T-helper 1 cell treated with Interleukin-12 subunit alpha and Interleukin-12 subunit beta and Interleukin-4 antibody, amounts not matched to agents 30 μg/mL and 1 μg/mL, for 36 hours (primary cell): ENCODE results near the gene ZBED1.
"Not testable (repeated sequence)": the region's sequence is repeated elsewhere in the genome, so short reads cannot be mapped to it uniquely, and the experiment has no call there.

Experiments used
- H3K27ac Mint-ChIP-seq: one replicate; pipeline ENCODE4 v1.8.0; 2021; ENCODE audit warnings: mild to moderate bottlenecking, mixed read lengths
- H3K27me3 Mint-ChIP-seq: one replicate; pipeline ENCODE4 v1.8.0; 2021; ENCODE audit warnings: low read depth, mixed read lengths
- H3K36me3 Mint-ChIP-seq: one replicate; pipeline ENCODE4 v1.8.0; 2021; ENCODE audit warnings: low read depth, mixed read lengths
- H3K4me1 Mint-ChIP-seq: one replicate; pipeline ENCODE4 v1.8.0; 2021; ENCODE audit warnings: low read depth, mixed read lengths
- H3K4me3 Mint-ChIP-seq: one replicate; pipeline ENCODE4 v1.8.0; 2021; ENCODE audit warnings: mild to moderate bottlenecking, moderate library complexity, mixed read lengths
- H3K9me3 Mint-ChIP-seq: one replicate; pipeline ENCODE4 v1.8.0; 2021; ENCODE audit warnings: mixed read lengths

ZBED1 gene

GRCh38 chrX:2534261-2535021 lies 33.7 kb upstream of the ZBED1 start:
- H3K4me3 Mint-ChIP-seq, H3K27ac Mint-ChIP-seq, H3K36me3 Mint-ChIP-seq, H3K4me1 Mint-ChIP-seq, H3K27me3 Mint-ChIP-seq, H3K9me3 Mint-ChIP-seq: not testable (repeated sequence)

DNA sequence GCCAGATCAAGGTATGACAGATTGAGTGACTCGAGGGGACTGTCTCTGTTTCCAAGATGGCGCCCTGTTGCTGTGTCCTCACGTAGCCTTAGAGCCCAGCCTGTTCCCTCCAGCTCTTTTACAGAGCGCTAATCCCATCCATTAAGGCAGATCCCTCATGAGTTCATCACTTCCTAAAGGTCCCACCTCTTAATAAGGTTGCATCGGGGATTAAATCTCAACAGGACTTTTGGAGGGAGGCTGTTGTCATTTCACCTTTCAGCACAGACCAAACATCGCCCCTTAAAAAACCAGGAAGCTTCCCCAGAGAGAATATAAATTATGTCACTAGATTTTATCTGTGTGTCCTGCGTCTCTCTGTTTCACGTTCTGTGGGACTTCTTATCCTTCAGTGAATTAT lies 32.6 kb upstream of the ZBED1 start:
- H3K4me1 Mint-ChIP-seq: no peaks in the 10 kb centered on the region
- no peaks in the 10 kb centered on the region for H3K27me3 Mint-ChIP-seq
- H3K4me3 Mint-ChIP-seq: no peak overlapping the region
- no peaks in the 10 kb centered on the region for H3K36me3 Mint-ChIP-seq
- H3K9me3 Mint-ChIP-seq: no peaks in the 10 kb centered on the region
- no peak overlapping the region for H3K27ac Mint-ChIP-seq

DNA sequence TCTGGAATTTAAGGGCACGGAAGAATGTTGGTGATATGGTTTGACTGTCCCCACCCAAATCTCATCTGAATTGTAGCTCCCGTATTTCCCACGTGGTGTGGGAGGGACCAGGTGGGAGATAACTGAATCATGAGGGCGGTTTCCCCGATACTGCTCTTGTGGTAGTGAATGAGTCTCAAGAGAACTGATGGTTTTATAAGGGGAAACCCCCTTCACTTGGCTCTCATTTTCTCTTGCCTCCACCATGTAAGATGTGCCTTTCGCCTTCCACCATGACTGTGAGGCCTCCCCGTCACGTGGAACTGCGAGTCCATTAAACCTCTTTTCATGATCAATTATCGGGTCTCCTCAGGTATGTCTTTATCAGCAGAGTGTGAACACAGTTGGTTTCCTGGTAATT lies 25.6 kb upstream of the ZBED1 start:
- Mint-ChIP-seq H3K9me3 (no peaks in the 10 kb centered on the region), H3K27ac (no peak overlapping the region), H3K4me1 (no peaks in the 10 kb centered on the region), H3K36me3 (no peaks in the 10 kb centered on the region), H3K27me3 (peaks cover 4% of the 10 kb centered on the region), H3K4me3 (no peak overlapping the region)

GRCh38 chrX:2523911-2524310 lies 23.1 kb upstream of the ZBED1 start:
- no peaks in the 10 kb centered on the region for H3K4me1 Mint-ChIP-seq
- H3K27ac Mint-ChIP-seq: no peak overlapping the region
- H3K9me3 Mint-ChIP-seq: no peaks in the 10 kb centered on the region
- no peaks in the 10 kb centered on the region for H3K36me3 Mint-ChIP-seq
- H3K4me3 Mint-ChIP-seq: no peak overlapping the region
- peaks cover 4% of the 10 kb centered on the region for H3K27me3 Mint-ChIP-seq

- Mint-ChIP-seq H3K27ac (no peak overlapping the region), H3K4me1 (peaks cover 2% of the 10 kb centered on the region), H3K27me3 (peaks cover 4% of the 10 kb centered on the region), H3K36me3 (no peaks in the 10 kb centered on the region), H3K4me3 (no peak overlapping the region), H3K9me3 (no peaks in the 10 kb centered on the region)
These were observed 21.2 kb upstream of the ZBED1 start for GRCh38 chrX:2521927-2522386.

DNA sequence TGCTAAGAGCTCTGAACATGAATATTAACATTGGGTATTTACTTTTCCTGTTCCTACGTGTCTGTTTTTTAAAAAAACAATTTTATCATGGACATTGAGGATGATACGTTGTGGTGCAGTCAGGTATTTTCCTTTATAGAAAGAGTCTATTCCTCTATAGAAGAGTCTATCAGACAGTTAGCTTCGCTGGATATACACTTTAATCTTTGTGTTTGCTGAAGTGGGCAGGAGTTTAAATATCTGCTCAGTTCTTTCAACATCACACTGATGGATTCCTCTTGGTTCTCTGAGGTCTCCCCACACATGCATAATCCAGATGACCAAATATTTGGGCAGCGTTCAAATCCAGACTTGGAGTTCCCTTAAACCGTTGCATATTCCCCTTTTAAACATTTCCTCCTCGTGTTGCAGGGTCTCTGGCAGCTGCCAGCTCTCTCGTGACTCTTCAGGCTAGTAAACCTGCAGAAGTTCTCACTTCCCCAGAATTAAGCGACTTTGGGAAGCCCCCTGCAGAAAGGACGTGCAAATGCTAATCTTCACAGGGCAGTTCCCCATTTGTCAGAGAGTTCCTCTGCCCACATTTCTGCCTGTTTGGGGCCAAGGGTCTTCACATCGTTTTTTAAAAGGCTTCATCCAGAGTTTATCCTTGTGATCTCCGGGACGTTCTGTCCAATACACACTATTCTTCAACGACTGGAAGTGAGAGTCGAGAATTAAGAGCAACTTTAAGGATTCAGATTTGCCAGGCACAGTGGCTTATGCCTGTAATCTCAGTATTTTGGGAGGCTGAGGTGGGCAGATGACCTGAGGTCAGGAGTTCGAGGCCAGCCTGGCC lies 20.5 kb upstream of the ZBED1 start:
- Mint-ChIP-seq H3K36me3 (no peaks in the 10 kb centered on the region), H3K27me3 (peaks cover 4% of the 10 kb centered on the region), H3K4me1 (peaks cover 2% of the 10 kb centered on the region), H3K4me3 (no peak overlapping the region), H3K9me3 (no peaks in the 10 kb centered on the region), H3K27ac (no peak overlapping the region)

GRCh38 chrX:2520539-2520938 lies 19.8 kb upstream of the ZBED1 start:
- Mint-ChIP-seq H3K36me3 (no peaks in the 10 kb centered on the region), H3K27ac (no peak overlapping the region), H3K4me1 (peaks cover 2% of the 10 kb centered on the region), H3K27me3 (peaks cover 4% of the 10 kb centered on the region), H3K4me3 (no peak overlapping the region), H3K9me3 (no peaks in the 10 kb centered on the region)

DNA sequence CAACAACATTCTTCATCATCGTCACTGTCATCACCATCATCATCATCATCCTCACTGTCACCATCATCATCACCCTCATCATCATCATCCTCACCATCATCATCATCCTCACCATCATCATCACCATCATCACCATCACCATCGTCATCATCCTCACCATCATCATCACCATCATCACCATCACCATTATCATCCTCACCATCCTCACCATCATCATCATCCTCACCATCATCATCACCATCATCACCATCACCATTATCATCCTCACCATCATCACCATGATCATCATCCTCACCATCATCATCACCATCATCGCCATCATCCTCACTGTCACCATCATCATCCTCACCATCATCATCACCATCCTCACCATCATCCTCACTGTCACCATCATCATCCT lies 18.9 kb upstream of the ZBED1 start:
- H3K36me3 Mint-ChIP-seq, H3K9me3 Mint-ChIP-seq, H3K27ac Mint-ChIP-seq, H3K4me1 Mint-ChIP-seq, H3K27me3 Mint-ChIP-seq, H3K4me3 Mint-ChIP-seq: not testable (repeated sequence)

- Mint-ChIP-seq H3K4me1 (peaks cover 2% of the 10 kb centered on the region), H3K27ac (no peak overlapping the region), H3K36me3 (no peaks in the 10 kb centered on the region), H3K27me3 (no peaks in the 10 kb centered on the region), H3K9me3 (no peaks in the 10 kb centered on the region), H3K4me3 (no peak overlapping the region)
These were observed 16.3 kb upstream of the ZBED1 start for GRCh38 chrX:2517055-2517454.

DNA sequence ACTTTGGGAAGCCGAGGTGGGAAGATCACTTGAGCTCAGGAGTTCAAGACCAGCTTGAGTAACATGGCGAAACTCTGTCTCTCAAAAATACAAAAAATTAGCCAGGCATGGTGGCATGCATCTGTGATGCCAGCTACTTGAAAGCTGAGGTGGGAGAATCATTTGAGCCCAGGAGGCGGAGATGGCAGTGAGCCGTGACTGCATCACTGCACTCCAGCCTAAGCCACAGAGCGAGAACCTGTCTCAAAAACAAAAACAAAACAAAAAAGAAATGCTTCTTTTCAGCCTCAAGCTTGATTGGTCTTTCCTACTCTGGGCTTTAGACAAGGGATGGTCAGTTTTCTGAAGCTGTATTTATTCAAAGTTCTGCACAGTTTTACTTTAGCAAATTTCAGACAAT lies 15.8 kb upstream of the ZBED1 start:
- no peaks in the 10 kb centered on the region for H3K9me3 Mint-ChIP-seq
- H3K27ac Mint-ChIP-seq: no peak overlapping the region
- no peaks in the 10 kb centered on the region for H3K27me3 Mint-ChIP-seq
- no peaks in the 10 kb centered on the region for H3K36me3 Mint-ChIP-seq
- peaks cover 2% of the 10 kb centered on the region for H3K4me1 Mint-ChIP-seq
- no peak overlapping the region for H3K4me3 Mint-ChIP-seq

GRCh38 chrX:2514131-2514530 lies 13.4 kb upstream of the ZBED1 start:
- no peaks in the 10 kb centered on the region for H3K27me3 Mint-ChIP-seq
- peaks cover 2% of the 10 kb centered on the region for H3K4me1 Mint-ChIP-seq
- no peaks in the 10 kb centered on the region for H3K9me3 Mint-ChIP-seq
- H3K36me3 Mint-ChIP-seq: no peaks in the 10 kb centered on the region
- H3K4me3 Mint-ChIP-seq: no peak overlapping the region
- no peak overlapping the region for H3K27ac Mint-ChIP-seq

DNA sequence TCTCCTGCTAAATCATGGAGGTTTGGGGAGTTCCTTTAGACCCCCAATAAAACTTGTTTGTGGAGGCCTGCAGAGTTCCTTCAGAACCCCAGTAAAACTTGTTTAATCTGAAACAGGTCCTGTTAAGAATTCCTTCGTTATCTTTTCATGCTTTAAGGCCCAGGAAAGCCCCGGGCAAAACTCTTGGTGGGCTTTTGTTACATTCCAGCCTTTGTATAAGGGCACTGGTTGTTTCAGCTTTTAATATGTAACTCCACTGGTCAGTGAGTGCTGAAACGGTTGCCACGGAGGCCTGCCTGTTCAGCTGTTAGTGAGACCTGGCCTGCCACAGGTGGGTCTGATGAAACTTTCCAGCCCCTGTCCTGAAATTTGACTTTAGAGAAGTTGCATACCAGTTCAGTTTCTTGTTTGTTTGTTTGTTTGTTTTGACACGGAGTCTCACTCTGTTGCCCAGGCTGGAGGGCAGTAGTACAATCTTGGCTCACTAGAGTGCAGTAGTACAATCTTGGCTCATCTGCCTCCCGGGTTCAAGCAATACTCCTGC lies 12.4 kb upstream of the ZBED1 start:
- peaks cover 2% of the 10 kb centered on the region for H3K4me1 Mint-ChIP-seq
- H3K9me3 Mint-ChIP-seq: no peaks in the 10 kb centered on the region
- no peak overlapping the region for H3K27ac Mint-ChIP-seq
- no peak overlapping the region for H3K4me3 Mint-ChIP-seq
- H3K27me3 Mint-ChIP-seq: no peaks in the 10 kb centered on the region
- no peaks in the 10 kb centered on the region for H3K36me3 Mint-ChIP-seq

GRCh38 chrX:2512501-2512900 lies 11.7 kb upstream of the ZBED1 start:
- Mint-ChIP-seq H3K9me3 (no peaks in the 10 kb centered on the region), H3K27me3 (no peaks in the 10 kb centered on the region), H3K27ac (no peak overlapping the region), H3K36me3 (no peaks in the 10 kb centered on the region), H3K4me1 (no peaks in the 10 kb centered on the region), H3K4me3 (no peak overlapping the region)

- Mint-ChIP-seq H3K27ac (no peak overlapping the region), H3K36me3 (no peaks in the 10 kb centered on the region), H3K27me3 (no peaks in the 10 kb centered on the region), H3K4me3 (no peak overlapping the region), H3K4me1 (no peaks in the 10 kb centered on the region), H3K9me3 (no peaks in the 10 kb centered on the region)
These were observed 10.6 kb upstream of the ZBED1 start for GRCh38 chrX:2511326-2511725.
